GM21528 (cell line): ENCODE measurements around the gene RAB1B.
"Not testable (repeated sequence)": the region's sequence is repeated elsewhere in the genome, so short reads cannot be mapped to it uniquely, and the experiment has no call there.

Experiments used
- ATAC-seq: cut with Tn5 transposase; IDR thresholded peaks from one replicate; pipeline ENCODE4 v1.9.1; 2021; ENCODE audit warnings: mild to moderate bottlenecking, moderate library complexity; ENCODE audit not compliant: unreplicated experiment, low FRiP score

RAB1B gene

DNA sequence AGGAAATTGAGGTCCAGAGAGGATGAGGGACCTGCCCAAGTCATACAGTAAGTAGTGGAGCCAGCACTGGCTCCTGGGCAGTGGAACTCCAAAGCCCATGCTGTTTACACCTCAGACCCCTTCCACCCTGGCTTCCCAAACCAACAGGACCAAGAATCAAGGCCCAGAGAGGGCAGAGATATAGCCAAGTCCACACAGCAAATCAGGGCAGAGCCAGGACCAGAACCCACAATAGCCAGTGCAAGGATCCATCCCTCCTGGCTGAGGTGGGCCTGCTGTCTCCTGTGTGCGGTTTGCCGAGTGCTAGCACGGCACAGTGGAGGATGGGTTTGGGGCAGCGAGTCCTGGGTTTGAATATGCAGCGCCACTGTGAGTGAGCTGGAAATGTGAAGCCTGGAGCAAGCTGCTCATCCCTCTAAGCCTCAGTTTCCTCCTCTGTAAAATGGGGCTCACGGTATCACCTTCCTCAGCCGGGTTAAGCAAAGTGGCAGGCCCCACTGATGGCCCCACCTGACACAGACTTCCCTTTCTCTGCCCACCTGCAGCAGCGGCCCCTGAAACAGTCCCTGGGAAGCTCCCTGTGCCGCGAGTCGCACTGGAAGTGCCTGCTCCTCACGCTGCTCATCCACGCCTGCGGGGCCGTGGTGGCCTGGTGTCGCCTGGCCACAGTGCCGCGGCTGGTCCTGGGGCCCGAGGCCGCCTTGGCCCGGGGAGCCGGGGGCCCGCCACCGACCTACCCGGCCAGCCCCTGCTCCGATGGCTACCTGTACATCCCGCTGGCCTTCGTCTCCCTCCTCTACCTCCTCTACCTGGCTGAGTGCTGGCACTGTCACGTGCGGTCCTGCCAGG, 25.6 kb downstream of the RAB1B start:
- no peak for ATAC-seq

DNA sequence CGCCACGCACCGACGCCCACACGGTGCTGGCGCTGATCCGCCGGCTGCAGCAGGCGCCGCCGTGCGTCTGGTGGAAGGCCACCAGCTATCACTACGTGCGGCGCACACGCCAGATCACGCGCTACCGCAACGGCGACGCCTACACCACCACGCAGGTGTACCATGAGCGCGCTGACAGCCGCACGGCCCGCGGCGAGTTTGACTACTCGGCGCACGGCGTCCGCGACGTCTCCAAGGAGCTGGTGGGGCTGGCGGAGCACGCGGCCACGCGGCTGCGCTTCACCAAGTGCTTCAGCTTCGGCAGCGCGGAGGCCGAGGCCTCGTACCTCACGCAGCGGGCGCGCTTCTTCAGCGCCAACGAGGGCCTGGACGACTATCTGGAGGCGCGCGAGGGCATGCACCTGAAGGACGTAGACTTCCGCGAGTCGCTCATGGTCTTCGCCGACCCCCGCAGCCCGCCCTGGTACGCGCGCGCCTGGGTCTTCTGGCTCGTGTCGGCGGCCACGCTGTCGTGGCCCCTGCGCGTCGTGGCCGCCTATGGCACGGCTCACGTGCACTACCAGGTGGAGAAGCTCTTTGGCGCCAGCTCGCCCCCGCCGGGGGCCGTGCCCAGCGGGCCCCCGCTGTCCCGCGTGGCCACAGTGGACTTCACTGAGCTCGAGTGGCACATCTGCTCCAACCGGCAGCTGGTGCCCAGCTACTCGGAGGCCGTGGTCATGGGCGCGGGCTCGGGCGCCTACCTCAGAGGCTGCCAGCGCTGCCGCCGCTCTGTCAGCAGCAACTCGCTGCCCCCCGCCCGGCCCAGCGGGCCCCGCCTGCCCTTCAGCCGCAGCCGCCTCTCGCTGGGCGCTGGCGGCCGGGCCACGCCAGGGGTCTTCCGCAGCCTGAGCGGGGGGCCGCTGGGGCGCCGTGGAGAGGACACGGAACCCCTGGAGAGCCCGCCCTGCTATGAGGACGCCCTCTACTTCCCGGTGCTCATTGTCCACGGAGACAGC, 26.5 kb downstream of the RAB1B start:
- ATAC-seq = no peak

DNA sequence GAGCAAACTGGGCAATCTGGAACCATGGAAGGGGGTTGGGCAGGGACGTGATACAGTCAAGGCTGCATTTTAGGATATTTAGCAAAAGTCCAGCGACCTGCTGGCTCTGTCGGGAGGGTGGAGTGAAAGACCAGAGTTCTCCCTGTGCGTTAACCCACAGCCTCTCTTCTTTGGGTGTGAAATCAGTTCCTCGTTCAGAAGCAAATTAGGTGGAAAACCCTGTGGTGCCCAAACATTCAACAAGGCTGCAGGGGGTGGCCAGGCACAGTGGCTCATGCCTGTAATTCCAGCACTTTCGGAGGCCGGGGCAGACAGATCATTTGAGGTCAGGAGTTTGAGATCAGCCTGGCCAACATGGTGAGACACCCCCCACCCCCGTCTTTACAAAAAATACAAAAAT, 29.2 kb downstream of the RAB1B start:
- ATAC-seq = no peak

DNA sequence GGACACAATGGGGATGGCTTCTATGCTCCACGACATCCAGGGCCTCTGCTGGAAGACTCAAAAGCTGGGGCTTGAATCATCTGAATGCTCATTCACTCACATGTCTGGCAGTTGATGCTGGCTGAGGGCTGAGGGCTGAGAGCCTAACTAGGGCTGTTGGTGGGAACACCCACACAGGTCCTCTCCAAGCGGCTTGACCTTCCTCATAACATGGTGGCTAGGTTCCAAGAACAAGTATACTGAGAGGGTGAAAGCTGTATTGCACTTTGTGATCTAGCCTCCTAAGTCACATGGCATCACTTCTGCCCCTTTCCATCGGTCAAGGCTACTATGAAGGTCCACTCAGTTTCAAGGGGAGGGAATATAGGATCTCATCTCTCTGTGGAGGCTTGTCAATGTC, 30.7 kb downstream of the RAB1B start:
- no peak for ATAC-seq

DNA sequence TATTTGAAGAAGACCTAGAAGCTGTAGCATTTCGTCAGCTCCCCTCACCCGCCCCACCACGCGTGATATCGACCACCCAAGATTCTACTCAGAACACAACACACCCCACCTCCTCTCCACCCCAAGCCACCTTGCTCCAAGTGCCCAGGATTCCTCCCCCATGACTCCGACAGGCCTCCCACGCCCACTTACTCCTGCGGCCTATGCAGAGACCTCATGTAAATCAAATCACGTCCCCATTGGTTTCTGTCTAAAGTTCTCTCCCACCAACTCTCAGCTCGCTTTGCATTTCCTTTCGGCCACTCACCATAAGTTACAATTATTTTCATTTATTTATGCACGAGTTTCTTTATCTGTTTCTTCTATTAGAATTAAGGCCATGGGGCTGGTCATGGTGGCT, 34.2 kb downstream of the RAB1B start:
- no peak for ATAC-seq

DNA sequence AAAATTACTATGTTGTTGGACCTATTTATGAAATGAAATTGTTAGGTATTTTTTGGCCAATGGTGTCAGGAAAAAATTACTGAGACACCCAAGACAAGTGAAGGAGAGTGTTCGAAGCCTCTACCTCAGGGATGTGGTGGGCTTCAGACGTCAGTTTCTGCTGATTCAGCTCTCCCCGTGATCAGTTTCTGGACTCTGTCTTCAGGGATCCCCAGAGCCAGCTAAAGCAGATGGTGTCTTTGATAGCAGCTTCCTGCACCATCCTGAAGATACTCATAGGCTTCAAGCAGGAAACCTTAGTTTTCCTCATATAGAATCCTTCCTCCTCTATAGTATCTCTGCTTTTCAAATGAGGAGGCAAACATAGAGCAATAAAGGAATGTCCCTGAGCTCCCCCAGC, 41.0 kb downstream of the RAB1B start:
- no peak for ATAC-seq

DNA sequence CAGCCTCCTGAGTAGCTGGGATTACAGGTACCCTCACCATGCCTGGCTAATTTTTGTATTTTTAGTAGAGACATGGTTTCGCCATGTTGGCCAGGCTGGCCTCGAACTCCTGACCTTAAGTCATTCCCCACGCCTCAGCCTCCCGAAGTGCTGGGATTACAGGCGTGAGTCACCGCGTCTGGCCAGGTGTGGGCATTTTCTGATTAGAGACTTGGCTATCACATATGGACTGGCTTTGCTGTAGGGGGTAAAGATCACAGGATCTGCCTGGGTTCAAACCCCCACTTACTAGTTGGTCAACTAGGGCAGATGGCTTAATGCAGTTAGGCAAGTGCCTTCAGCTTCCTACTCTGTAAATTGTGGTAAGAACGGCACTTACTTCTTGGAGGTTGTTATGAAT, 41.9 kb downstream of the RAB1B start:
- ATAC-seq = no peak

DNA sequence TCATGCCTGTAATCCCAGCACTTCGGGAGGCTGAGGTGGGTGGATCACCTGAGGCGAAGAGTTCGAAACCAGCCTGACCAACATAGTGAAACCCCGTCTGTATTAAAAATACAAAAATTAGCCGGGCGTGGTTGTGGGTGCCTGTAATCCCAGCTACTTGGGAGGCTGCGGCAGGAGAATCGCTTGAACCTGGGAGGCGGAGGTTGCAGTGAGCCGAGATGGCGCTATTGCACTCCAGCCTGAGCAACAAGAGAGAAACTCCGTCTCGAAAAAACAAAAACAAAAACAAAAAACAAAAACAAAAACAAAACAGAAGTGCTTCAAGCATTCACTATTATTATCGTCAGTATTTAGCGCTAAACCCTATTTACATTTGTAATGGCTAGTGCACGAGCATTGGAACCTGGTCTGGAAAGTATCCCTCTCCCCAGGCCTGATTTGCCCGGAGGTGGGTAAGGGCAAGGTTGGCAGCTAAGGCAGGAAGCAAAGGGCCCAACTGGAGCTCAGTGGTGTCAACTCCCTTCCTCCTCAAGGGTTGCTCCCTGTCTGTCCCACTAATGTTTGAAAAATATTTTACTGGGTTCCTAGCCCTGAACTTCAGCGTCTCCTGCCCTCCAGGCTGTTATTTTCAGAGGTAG, 42.5 kb downstream of the RAB1B start:
- ATAC-seq = not testable (repeated sequence)

DNA sequence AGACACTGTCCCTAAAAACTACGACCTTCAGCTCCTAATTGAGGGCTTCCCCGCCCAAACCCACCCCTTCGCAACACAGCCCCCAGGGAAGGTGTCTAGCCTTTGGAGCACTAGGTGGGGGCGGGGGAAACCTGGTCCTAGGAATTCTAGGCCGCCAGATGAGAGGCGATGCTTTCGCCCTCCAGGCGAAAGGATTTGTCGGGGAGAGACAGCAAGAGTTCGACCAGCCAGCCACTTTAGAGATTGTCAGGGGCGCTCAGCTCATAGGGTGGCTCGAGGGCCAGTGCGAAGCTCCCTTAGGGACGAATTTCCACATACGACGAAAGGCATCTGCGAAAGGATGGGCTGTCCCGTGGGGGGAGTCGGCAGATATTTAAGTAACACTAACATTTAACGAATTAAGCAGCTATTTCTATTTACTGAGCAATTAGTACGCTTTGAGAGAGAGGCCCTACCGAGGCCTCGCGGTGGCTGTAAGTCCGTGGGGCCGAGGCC, 43.1 kb downstream of the RAB1B start:
- ATAC-seq = peak; percentile 3

DNA sequence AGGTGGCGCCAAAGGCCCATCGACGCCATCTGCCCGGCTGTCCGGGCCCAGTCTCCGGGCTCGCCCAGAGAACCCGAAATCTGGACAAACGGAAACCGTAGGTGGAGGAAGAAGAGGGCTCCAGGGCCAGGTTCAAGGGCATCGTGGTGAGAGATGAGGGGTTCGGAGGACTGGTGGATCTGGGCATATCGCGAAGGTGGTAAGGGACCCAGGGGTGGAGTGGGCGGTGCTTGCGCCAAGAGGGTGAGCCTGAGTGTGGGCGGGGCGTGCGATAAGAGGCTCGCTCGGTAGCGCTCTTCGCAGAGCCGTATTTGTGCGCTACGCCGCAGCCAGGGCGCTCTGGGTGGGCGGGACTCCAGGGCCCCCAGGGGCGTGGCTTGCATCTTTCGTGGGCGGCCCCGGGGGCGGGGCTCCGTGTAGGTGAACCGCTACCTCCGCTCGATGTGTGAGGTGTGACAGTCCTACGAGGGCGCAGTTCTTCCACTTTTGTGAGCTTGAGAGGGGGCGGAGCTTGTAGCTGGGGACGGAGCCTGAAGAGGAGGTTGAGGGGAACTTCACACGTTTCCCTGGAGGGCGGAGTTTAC, 43.6 kb downstream of the RAB1B start:
- ATAC-seq = peak; percentile 55

DNA sequence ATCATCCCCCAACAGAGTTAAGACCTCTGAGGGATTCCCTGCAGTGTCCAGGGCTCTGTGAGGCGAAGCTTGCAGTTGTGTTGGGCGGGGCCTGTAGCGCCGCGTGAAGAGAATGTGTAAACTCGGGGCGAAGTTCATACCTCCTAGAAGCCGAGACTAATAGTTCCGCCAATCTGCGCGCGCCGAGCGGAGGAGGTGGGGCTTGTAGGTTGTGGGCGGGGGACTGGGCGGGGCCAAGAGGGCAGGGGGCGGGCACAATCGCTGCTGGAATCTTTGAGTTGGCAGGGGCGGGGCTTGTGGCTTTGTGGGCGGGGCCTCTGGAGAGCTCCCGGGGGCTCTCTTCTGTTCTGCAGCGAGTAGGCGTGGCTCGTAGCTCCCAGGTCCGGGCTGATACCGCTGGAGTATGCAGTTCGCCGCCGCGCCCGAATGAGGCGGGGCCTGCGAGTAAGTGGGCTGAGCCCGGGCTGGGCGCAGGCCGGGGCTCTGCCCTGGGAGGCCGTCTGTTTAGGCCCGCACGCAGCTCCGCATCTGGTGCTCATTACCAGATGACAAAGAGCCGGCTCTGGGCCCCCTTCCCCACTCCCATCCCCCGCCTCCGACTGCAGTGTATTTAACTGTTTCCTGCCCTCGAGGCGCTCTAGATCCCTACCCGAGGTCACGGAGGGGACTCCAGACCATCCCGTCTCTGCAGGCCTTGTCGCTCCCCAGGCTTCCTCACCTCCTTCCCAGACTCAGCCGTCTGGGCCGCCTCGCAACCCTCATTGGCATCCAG, 44.3 kb downstream of the RAB1B start:
- ATAC-seq = peak; percentile 59

DNA sequence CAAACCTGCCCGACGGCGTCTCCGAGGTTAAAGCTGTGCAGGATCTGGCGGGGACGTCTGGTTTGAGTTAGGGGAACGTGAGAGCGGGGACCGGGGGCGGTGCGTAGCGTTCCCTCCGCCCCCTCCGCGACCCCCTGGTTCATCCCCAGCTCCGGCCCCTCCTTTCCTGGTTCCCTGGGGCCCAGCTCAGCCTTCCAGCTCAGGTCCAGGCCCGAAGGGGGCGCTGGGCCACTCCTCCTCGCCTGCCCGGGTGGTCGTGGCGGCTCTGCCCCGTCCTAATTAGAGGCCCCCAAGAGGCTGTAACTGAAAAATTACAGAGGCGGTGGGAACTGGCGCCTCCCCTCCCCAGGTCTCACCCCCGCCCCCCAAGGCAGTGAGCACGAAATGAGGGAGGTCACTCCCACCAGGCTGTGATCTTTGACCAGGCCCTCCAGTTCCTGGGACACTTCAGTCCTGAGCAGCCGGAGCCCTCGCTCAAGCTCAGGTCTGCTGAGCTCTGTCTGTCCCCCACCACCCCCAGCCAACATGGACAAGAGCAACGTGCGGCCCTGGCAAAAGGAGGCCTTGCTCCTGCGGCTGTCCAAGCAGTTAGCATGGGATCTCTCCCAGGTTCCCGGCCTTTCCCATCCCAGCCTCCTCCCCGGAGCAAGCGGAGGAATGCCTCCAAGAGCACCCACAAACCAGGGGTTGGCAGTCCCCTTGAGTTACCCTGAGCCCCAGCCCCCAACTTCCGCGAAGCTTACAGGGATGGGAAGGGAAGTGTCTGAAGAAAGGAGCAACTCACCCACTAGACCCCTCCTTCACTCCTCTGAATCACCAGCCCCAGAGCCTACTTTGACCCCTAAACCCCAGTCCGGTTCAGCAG, 45.1 kb downstream of the RAB1B start:
- no peak for ATAC-seq

DNA sequence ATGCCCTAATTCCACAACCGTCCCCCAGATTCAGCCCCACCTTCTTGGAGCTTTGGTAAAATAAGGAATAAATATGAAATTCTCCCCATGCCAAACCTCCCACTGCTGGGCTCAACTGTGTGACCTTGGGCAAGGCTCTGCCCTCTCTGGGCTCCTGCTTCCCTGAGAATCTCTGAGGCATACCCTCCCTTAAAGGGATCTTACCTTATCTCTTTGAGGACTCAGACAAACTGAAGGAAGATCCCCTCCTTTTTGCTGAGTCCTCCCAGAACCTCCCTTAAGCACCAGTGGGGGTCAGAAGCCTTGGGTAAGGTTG, 45.7 kb downstream of the RAB1B start:
- no peak for ATAC-seq

DNA sequence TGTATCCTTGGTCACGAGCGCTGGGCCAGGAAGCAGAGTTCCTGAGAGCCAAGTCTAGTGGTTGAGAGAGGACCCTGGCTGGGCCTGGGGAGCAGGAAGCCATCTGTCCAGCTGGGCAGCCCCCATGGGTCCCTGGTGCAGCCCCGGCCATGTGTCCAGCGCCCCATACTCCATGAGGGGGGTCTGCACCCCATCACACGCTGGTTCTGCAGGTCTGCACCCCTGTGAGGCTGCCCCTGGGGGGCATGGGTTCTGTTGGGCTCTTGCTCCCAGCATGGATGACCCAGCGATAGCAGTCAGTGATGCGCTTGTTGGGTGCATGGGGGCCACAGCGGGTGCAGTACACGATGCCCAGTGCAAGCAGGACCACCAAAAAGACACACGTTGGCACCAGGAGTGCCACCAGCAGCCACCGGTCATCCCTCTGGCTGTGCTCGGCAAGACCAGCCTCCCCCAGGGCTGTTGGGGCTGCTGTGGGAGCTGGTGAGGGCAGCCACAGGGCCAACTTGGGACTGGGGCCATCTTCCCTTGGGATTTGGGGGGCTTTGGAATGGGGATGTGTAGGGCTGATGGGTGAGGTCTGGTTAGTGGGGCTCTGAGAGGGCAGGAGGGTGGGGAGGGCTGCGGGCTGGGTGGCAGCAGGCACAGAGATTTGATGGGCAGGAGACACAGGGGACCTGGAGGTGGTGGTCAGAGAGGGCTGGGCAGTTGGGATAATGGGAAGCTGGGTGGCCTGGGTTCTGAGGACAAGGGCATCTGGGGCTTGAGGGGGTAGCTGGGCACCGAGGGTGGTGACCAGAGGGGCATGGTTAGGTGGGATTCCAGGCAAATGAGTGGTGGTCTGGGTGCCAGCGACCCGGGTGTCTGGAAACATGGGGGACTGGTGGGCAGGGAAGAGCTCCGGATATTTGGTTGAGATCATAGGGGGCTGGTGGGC, 46.4 kb downstream of the RAB1B start:
- no peak for ATAC-seq

DNA sequence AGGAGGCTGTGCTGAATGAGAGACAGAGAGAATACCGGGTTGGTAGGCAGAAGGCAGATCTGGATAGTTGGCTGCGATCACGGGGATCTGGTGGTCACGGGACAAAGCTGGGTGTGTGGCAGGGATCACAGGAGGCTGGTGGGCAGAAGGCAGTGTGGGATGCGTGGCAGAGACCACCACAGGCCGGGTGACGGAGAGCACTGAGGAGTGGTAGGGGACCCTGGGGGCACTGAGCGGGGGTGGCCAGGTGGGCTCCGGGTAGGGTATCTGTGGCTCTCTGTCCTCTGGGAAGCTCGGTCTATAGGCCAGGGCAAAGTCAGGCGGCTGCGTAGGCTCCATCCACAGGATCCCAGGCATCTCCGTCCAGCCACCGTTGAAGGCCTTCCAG, 47.1 kb downstream of the RAB1B start:
- ATAC-seq = no peak

DNA sequence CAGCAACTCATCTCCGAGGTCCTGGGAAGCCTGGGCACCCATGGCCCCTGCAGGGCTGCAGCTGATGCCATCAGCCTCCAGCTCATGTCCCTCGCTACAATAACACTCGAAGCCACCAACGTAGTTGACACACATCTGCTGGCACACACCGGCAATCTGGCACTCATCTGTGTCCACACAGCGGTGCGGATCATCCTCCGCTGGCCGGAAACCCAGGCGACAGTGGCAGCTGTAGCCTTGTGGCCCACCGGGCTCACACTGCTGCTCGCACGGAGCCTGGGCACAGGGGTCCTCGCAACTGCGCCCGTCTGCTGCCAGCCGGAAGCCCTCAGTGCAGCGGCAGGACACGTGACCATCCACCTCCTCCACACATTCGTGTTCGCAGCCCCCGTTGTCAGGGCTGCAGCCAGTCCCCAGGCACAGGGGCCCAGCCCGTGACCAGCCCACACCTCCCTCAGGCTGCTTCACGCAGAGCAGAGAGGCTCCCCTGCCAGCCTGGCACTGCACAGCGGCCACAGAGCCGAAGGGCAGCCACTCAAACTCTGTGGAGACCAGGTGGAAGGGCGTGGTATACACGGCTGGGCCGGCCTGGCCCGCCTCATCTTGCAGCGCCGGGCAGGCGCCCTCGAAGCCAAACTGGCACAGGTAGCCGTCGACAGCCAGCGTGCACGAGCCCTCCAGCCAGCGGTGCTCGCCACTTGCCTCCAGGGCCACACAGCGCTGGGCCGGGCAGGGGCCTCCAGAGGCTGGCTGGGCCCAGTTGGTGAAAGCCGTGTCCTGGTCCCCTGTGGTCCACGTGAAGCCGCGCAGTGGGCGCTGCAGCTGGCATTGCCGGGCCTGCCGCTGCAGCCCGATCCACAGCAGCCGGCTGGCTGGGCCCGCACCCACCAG, 47.7 kb downstream of the RAB1B start:
- ATAC-seq = no peak

DNA sequence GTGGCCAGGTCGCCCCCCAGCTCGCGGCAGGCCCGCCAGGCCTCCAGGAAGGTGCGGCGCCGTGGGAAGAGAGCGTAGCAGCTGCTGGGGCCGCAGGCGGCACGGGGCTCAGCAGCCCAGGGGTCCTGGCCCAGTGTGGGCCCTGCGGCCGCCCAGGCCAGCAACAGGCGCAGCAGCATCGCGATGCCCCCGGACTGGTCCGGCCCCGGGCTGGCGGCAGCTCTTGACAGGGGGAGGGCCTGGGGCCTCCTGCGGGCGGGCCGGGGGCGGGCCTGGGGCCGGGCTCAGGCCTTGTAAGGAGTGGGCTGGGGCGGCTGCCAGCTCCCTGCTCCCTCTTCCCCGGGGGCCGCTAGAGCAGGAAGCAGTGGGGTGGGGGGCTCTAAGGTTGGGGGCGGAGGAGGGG, 48.4 kb downstream of the RAB1B start, which contains the start of gene CD248:
Gene CD248, minus strand, starts transcription at position 196 of the 403 bp plus-strand sequence. Its CDS starts 17 bp downstream, at position 179.
- no peak for ATAC-seq
